Activated CD4-positive, alpha-beta T cell treated with anti-CD3 and anti-CD28 coated beads for 4 hours (primary cell): ENCODE data around the gene KDM6B.

Source experiments
- DNase-seq, 2 donors: peaks; one replicate each; pipeline ENCODE4 v3.0.0-alpha.2; 2020

KDM6B gene

GRCh38 chr17:7822126-7822525, 11.9 kb upstream of the KDM6B start:
- no peak for DNase-seq

GRCh38 chr17:7823581-7824001, 10.4 kb upstream of the KDM6B start:
- DNase-seq, result no peak

DNA sequence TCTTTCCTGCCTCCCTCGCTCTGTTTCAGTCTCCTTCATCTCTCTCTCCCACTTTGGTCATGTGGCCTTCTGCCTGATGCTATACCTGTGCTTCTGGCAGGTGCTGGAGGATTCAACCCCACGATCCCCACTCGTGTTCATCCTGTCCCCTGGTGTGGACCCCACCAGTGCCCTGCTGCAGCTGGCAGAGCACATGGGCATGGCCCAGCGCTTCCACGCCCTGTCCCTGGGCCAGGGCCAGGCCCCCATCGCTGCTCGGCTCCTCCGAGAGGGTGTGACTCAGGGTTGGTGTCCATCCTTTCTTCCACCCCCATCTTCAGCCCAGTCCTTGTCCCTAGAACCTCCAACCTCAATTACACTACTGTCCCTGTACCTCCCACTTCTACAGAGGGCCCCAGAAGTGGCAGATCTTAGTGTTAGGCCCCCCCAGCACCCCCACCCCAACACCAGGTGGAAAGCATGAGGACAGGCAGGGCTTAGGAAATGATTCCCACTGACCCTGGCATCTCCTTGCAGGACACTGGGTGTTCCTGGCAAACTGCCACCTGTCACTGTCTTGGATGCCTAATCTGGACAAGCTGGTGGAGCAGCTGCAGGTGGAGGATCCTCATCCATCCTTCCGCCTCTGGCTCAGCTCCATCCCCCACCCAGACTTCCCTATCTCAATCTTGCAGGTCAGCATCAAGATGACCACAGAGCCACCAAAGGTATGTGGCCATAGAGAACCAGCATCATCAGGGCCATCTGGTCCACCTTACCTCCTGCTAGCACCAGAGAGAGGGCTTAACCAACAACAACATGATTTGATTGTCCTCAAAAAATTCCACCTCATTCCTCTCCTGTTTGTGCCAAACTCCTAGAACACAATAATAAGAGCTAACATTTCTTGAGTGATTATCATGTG, 9.7 kb upstream of the KDM6B start:
- DNase-seq, result no peak

GRCh38 chr17:7825206-7825990, 8.6 kb upstream of the KDM6B start:
- DNase-seq, result no peak

GRCh38 chr17:7830616-7831015, 3.4 kb upstream of the KDM6B start:
- DNase-seq, result no peak

- no peak for DNase-seq
These were observed 2.8 kb upstream of the KDM6B start for GRCh38 chr17:7831233-7831632.

GRCh38 chr17:7832431-7832830, 1.6 kb upstream of the KDM6B start:
- no peak for DNase-seq

- no peak for DNase-seq
These were observed 814 bp upstream of the KDM6B start for GRCh38 chr17:7833011-7833794.

- peak; percentile 46 for DNase-seq
These were observed 532 bp downstream of the KDM6B start for GRCh38 chr17:7834542-7834956.

DNA sequence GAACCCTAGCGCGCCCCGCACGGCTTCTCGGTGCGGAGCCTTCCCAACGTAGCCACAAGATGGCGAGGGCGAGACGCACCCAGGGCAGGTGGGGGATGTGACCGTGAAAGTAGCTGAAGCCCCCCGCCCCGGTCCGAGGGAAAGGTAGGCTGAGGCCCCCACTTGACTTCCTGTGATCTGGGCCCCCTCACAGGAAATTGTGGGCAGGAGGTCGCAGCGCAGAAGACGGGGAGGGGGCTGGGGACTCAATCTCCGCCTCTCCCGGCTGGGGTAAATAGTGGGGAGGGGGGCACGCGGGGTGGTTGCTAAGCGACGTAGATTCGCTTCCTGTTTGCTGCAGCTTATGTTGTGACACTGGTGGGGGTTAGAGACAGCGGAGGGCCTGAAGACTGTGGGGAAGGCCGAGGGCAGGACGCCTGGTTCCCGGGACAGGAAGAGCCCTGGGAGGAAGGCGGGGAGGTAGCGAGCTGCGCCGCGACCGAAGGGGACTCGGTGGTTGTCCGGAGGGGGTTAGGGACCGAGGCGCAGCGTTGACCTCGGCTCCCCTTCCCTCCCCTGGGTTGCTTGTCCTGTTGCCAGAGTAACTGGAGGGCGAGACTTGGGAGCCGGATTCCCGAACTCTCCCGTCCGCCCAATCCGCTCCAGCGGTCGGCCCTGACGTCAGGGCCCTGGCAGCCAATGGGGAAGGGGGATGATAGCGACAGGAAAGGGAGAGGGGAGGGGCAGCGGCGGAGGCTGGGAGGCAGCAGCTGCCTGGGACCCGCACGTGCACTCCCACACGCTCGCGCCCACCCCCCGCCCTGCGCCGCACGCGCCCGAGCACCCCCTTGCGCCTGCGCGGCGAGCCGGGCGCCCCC, 1.2 kb downstream of the KDM6B start:
- peak; percentile 84 to 91 for DNase-seq

- peak; percentile 38 to 49 for DNase-seq
These were observed 2.0 kb downstream of the KDM6B start for GRCh38 chr17:7835814-7836595.

DNA sequence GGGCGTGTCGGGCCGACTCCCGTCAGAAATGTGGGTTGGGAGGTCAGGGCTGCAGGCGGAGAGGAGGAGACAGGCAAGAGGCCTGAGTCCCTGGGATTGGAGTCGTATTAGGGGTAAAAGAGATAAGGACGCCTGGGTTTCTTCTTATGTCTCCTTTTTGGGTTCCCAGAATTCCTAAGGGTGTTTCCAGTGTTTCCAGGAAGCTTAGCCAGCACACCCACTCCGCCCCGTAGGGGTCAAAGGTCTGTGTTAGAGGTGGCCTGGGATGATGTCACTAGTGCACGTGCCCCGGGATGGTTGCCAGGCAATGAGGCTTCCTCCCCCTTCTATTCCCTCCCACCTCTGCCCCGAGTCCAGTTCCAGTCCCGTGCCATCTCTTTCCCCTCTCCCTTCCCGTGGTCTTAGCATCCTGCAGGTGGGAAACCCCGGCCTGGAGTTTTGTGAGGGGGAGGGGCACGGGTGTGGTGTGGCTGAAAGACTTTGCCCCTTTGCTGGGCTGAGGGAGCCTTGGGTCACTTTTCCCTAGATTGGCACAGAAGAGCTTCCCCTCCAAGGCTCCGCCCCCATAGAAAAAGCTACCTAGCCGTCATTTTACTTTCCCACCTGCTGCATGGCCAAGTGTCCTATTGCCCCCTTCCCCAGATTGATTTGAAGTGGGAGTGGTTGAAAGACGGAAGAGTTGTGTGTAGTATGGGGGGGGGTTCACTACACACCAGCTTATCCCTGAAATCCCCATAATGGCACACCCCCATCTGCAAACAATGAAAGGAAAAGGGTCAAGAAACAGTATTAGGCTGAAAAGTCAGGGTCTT, 2.8 kb downstream of the KDM6B start:
- peak; percentile 46 to 67 for DNase-seq

DNA sequence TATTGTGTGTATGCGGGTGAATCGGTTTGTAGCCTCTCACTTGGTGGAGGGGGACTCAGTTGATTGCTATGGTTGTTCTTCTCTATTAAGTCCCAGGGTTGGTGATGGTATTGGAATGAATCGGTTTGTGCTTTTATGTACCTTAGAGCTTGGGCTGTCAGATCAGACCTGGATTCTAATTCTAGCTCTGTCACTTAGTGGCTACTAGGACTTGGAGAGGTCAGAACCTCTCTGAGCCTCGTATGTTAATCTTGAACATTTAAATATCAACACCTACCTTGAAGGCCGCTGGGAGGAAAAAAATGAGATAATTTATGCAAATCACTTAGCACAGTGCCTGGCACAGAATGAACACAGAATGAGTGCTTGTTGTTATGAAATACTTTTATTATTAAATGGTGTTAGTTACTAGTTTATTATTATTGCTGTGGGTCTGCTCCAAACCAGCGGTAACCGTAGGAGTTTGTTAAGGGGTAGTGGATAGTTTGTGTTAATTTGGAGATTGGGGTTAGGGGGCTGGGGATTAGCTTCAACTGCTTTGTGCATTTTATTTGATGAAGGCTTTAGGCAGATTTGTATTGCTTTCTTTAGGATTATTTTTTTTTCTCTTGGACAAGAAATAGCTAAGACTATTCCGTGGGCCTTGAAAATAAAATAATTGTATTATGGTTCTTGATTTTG, 3.5 kb downstream of the KDM6B start:
- DNase-seq, result no peak

DNA sequence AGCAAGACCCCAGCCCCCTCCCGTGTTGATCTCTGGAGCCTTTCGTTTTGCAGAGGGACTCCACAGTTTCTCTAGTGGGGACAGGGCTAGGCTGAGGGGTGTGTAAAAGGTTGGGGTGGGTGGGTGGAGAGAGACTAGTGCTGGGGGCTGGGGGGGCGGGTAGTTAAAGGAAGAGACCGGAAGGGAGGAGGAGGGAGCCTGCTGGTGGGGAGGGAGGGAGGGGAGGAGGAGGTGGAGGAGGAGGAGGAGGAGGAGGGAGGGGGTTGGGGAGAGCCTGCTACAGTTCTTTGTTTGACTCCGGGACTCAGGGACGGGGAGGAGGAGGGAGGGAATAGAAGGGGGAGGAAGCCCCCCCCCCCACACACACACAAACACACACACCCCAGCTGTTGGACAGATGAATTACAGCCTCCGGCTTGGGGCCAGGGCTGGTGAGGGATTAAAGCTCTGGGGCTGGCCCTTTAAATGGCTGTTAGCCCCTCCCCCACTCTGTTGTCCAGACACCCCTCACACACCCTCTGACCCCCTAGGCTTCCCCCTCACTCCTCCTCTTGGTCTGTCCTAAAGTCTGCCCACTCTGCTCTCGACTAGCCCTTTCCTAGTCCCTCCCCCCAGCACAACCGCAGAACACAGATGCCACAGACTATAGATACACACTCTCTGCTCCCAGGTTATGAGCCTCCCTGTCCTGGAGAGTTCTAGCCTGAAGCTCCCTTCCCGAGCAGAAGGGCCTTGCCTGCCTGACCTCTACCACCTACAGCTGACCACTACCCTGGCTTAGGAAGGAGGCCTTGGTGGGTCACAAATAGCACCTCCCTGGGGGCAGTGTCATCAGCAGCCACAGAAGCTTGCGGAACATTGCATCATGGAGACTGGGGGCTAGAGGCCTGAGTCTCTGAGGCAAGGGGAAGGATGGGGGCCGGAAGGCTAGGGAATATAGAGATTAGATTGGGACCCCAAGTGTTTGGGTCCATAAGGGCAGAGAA, 4.4 kb downstream of the KDM6B start:
- DNase-seq, result peak; percentile 41 to 56

DNA sequence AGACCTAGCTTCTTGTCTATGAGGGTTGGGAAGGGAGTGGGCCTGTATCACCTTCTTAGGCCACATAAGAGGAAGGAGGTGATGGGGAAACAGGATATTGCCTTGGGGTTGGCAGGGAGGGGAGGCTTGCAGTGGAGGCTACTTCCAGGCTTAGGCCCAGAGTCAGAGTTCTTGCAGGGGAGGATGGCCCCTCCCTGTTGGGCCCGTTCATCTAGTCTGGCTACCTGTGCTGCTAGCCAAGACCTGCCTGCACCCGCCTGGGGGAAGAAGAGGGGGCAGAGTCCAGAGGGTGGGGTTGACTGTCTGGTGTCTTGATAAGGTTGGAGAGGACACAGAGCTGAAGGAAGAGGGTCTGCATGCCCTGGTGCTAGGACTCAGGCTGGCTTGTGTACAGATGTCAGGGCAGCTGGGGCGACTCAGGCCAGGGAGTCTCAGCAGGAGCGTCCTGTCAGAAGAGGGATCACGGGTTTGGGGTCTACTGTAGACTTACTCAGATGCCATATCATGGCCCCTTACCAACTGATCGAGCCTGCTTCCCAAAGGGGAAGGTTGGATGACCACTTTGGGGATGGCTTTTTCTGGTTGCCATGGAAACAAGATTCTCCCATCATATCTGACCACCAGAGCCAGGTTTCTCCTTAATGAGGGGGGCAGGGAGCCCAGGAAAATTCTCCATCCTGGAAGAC, 5.3 kb downstream of the KDM6B start:
- DNase-seq, result no peak

GRCh38 chr17:7839876-7840261, 5.9 kb downstream of the KDM6B start:
- DNase-seq, result no peak

DNA sequence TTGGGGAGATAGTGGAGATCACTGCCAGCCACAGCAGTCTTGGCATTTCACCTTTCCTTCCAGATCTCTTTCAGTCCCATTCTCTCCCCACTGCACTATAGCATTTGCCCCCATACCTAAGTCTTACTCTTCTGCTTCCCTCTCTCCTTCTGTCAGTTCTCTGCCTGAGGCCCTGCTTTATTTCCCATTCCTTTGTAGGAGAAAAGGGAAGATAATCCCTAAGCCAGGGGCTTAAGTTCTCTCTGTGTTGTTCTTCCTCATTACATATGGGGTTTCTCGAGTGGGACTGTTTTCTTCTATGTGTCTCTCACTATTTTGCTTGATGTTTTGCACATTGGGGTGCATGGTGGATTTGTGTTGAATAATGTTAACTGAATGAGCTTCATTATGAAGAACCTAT, 6.4 kb downstream of the KDM6B start:
- DNase-seq, result no peak

DNA sequence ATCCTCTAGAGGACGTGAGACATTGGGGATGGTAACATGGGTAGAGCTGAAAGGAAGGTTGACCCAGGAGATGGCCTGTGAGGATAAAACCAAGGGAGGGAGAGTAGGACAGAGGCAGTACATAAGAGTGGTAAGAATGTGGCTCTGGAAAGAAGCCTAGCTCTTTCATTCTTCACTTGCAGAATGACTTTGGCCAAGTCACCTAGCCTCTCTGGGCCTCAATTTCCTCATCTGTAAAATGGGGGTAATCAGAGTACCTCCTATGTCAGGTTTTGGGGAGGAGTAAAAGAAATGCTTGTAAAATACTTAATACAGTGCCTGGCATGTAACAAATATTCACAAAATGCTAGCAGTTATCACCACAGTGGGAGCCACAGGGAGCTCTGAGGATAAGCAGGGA, 6.9 kb downstream of the KDM6B start:
- DNase-seq, result no peak
